Osteoblast (primary cell): ENCODE data around the gene SMAP2. TPM values are rescaled to one million over a fixed set of nuclear protein-coding genes. Genes with fewer than 3 reads are reported as not detected.

ENCODE experiments used
- DNase-seq: peaks from one replicate; pipeline ENCODE4 v3.0.0; 2011; ENCODE audit warnings: low spot score, mixed read lengths; ENCODE audit not compliant: insufficient read length; ENCODE audit errors: missing footprints
- H2AFZ ChIP-seq: 2 replicates; pipeline ENCODE4 v1.6.0; 2011; ENCODE audit warnings: mild to moderate bottlenecking, low read length
- H3K27ac ChIP-seq: 2 replicates; pipeline ENCODE4 v1.5.1; 2011; ENCODE audit warnings: mild to moderate bottlenecking, low read depth, low read length, moderate library complexity
- H3K27me3 ChIP-seq: 2 replicates; pipeline ENCODE4 v1.6.0; 2012; ENCODE audit warnings: mild to moderate bottlenecking, control low read depth, inconsistent platforms, low read length, moderate library complexity; ENCODE audit not compliant: insufficient read depth
- H3K36me3 ChIP-seq: 2 replicates; pipeline ENCODE4 v1.5.1; 2011; ENCODE audit warnings: mild to moderate bottlenecking, low read length, control low read depth, moderate library complexity; ENCODE audit not compliant: insufficient read depth
- H3K4me1 ChIP-seq: 2 replicates; pipeline ENCODE4 v1.5.1; 2011; ENCODE audit warnings: mild to moderate bottlenecking, low read length, control low read depth, moderate library complexity; ENCODE audit not compliant: insufficient read depth
- H3K4me2 ChIP-seq: 2 replicates; pipeline ENCODE4 v1.6.0; 2011; ENCODE audit warnings: mild to moderate bottlenecking, low read length; ENCODE audit not compliant: insufficient read depth
- H3K4me3 ChIP-seq: fragments of 200-600 bp; sonication (generic); 3 replicates; pipeline ENCODE4 v1.5.1; 2012; ENCODE audit warnings: mild to moderate bottlenecking, low read length, inconsistent platforms; ENCODE audit not compliant: insufficient read depth
- H3K79me2 ChIP-seq: 2 replicates; pipeline ENCODE4 v1.6.0; 2012; ENCODE audit warnings: mild to moderate bottlenecking, low read length, control low read depth, inconsistent platforms; ENCODE audit not compliant: insufficient read depth
- H3K9me3 ChIP-seq: 2 replicates; pipeline ENCODE4 v1.5.1; 2011; ENCODE audit warnings: low read depth, low read length, control low read depth
- H4K20me1 ChIP-seq: 2 replicates; pipeline ENCODE4 v1.6.0; 2012; ENCODE audit warnings: mild to moderate bottlenecking, low read length, control low read depth; ENCODE audit not compliant: insufficient read depth
- CTCF ChIP-seq: IDR thresholded peaks from 2 replicates; pipeline ENCODE4 v1.5.1; 2011; ENCODE audit warnings: mild to moderate bottlenecking, low read depth, low read length, moderate library complexity; ENCODE audit errors: extremely low read depth
- total RNA-seq: library from RNA; depleted of rRNA; stranded (reverse); fragments of >200 nt; gene quantifications from 2 replicates; pipeline ENCODE4 v1.2.3, GENCODE V29; 2012

SMAP2 gene
- total RNA-seq, 1 donor = 20.3 TPM

GRCh38 chr1:40389322-40389803 lies 15.8 kb downstream of the SMAP2 start:
- Histone ChIP-seq H4K20me1 (peaks cover 31% of the 10 kb centered on the region), H3K9me3 (no peaks in the 10 kb centered on the region), H3K36me3 (peaks cover 4% of the 10 kb centered on the region), H3K4me3 (no peak overlapping the region), H2AFZ (no peak overlapping the region), H3K27me3 (no peaks in the 10 kb centered on the region), H3K27ac (peak overlapping the region; percentile 44), H3K4me2 (peak overlapping the region; percentile 60), H3K4me1 (peaks cover 37% of the 10 kb centered on the region), H3K79me2 (peaks cover 84% of the 10 kb centered on the region)
- no peak for TF ChIP-seq CTCF
- DNase-seq = no peak

GRCh38 chr1:40389871-40390560 lies 16.5 kb downstream of the SMAP2 start:
- DNase-seq = peak; percentile 79
- Histone ChIP-seq H3K4me3 (peak overlapping the region; percentile 46), H2AFZ (no peak overlapping the region), H3K79me2 (peaks cover 83% of the 10 kb centered on the region), H4K20me1 (peaks cover 37% of the 10 kb centered on the region), H3K4me1 (peaks cover 37% of the 10 kb centered on the region), H3K4me2 (peak overlapping the region; percentile 60), H3K9me3 (no peaks in the 10 kb centered on the region), H3K36me3 (peaks cover 4% of the 10 kb centered on the region), H3K27ac (peak overlapping the region; percentile 80), H3K27me3 (no peaks in the 10 kb centered on the region)
- no peak for TF ChIP-seq CTCF

- H3K36me3 ChIP-seq = peaks cover 4% of the 10 kb centered on the region
- no peak overlapping the region for H3K4me3 ChIP-seq
- no peak overlapping the region for H2AFZ ChIP-seq
- H3K27ac ChIP-seq = peak overlapping the region; percentile 80
- H3K79me2 ChIP-seq = peaks cover 82% of the 10 kb centered on the region
- H3K27me3 ChIP-seq = no peaks in the 10 kb centered on the region
- no peak for TF ChIP-seq CTCF
- peaks cover 40% of the 10 kb centered on the region for H4K20me1 ChIP-seq
- no peak for DNase-seq
- no peaks in the 10 kb centered on the region for H3K9me3 ChIP-seq
- H3K4me2 ChIP-seq = no peak overlapping the region
- peaks cover 37% of the 10 kb centered on the region for H3K4me1 ChIP-seq
Observed at GRCh38 chr1:40390857-40391256, 17.3 kb downstream of the SMAP2 start.

GRCh38 chr1:40391688-40392145 lies 18.2 kb downstream of the SMAP2 start:
- no peak overlapping the region for H3K4me2 ChIP-seq
- no peak overlapping the region for H2AFZ ChIP-seq
- no peak overlapping the region for H3K27ac ChIP-seq
- no peak overlapping the region for H3K4me3 ChIP-seq
- DNase-seq = no peak
- H3K9me3 ChIP-seq = no peaks in the 10 kb centered on the region
- H3K79me2 ChIP-seq = peaks cover 82% of the 10 kb centered on the region
- peaks cover 4% of the 10 kb centered on the region for H3K36me3 ChIP-seq
- peaks cover 37% of the 10 kb centered on the region for H3K4me1 ChIP-seq
- H4K20me1 ChIP-seq = peaks cover 38% of the 10 kb centered on the region
- no peak for TF ChIP-seq CTCF
- H3K27me3 ChIP-seq = no peaks in the 10 kb centered on the region
